Activated CD8-positive, alpha-beta memory T cell treated with anti-CD3 and anti-CD28 coated beads, Interleukin-2, amount 10 ng/mL, durations not matched to agents 7 days and 5 days (primary cell): Measurements from ENCODE around the gene N4BP2L1. TPM values are rescaled to one million over a fixed set of nuclear protein-coding genes. Genes with fewer than 3 reads are reported as not detected.

ENCODE experiments used
- ATAC-seq: fragments of 150-1000 bp; cut with Tn5 transposase; one replicate; pipeline ENCODE4 v1.10.0; 2021; ENCODE audit warnings: moderate library complexity
- CTCF ChIA-PET: fragments of 350-600 bp; sonication (Branson Sonifier 250); formaldehyde crosslinking; loops from one replicate; lab custom pipeline; 2021; ENCODE audit warnings: antibody characterized with exemption; lab: Charles Lee
- DNase-seq: peaks from one replicate; pipeline ENCODE4 v3.0.0-alpha.2; 2020
- H3K27ac Mint-ChIP-seq: one replicate; pipeline ENCODE4 v1.8.0; 2021; ENCODE audit warnings: mild to moderate bottlenecking, mixed read lengths
- H3K27me3 Mint-ChIP-seq: one replicate; pipeline ENCODE4 v1.8.0; 2021; ENCODE audit warnings: mixed read lengths
- H3K36me3 Mint-ChIP-seq: one replicate; pipeline ENCODE4 v1.8.0; 2021; ENCODE audit warnings: mild to moderate bottlenecking, mixed read lengths
- H3K4me1 Mint-ChIP-seq: one replicate; pipeline ENCODE4 v1.8.0; 2021; ENCODE audit warnings: mixed read lengths
- H3K4me3 Mint-ChIP-seq: one replicate; pipeline ENCODE4 v1.8.0; 2021; ENCODE audit warnings: mild to moderate bottlenecking, moderate library complexity, mixed read lengths
- H3K9me3 Mint-ChIP-seq: one replicate; pipeline ENCODE4 v1.8.0; 2022; ENCODE audit warnings: low read depth, mixed read lengths
- total RNA-seq, 2 experiments: library from RNA; stranded (reverse); gene quantifications; one replicate each; pipeline ENCODE4 v1.2.3, GENCODE V29; 2021

Gene N4BP2L1
- total RNA-seq, 2 experiments from 2014 or later = 24.8 to 29.7 TPM

DNA sequence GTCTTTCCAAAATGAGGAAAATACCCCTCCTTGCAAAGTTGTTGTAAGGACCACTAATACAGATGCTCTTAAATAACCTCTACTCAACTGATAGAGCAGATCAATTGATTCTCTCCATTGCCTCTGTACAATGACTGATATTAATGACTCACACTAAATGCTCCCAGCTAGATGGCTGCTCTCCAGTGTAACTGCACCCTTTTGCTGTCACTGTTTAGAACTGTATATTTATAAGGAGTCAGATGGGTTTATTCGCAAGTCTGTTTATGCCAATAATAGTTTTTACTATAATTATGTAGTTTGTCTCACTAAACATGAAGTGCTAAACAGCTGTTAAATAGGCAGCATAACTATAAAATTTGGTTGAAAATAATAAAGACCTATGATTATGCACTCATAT is 21.0 kb upstream of the N4BP2L1 start:
- H3K27ac Mint-ChIP-seq = no peak overlapping the region
- ATAC-seq (no peak), DNase-seq (no peak)
- no peaks in the 10 kb centered on the region for H3K27me3 Mint-ChIP-seq
- no peak overlapping the region for H3K4me3 Mint-ChIP-seq
- H3K36me3 Mint-ChIP-seq = peaks cover 7% of the 10 kb centered on the region
- H3K9me3 Mint-ChIP-seq = no peaks in the 10 kb centered on the region
- H3K4me1 Mint-ChIP-seq = peaks cover 12% of the 10 kb centered on the region
- CTCF ChIA-PET = interaction anchor here (1.2 kb wide), 1 partner anchor 18 kb away, joined by 3 read pairs; no protein-coding TSS in a partner anchor

DNA sequence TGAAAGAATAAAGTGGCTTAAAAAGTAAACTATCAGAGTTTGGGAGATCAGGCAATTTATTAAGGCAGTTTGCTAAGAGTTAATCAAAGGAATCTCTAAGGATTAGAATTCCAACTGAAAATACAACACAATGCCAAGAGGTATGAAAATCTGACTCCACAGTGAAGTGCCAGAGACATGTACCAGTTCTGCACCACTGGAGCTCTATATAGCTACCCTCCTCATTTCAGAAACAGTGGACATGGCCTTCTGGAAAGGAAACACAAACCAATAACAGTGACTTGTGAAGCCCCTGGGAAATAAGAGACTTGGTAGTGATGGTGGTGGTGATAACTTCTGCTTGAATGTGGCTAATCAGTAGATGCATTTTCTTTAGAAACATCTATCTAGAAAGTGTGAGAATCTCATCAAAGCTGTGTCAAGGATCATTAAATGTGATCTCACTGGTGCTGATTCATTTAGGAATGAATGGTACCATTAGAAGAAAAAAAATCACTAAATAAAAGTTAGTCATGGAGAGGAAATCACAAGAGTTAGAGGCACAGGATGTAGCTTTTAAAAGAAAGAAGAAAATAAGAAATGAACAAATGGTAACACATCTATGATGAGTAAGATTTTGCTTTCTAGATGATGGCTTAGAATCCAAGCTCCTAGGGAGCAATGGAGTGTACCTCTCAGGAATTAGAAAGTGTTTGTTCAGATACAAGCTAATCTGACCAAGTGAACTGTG is 20.1 kb upstream of the N4BP2L1 start:
- peak; percentile 36 for ATAC-seq
- Mint-ChIP-seq H3K36me3 (peaks cover 4% of the 10 kb centered on the region), H3K27me3 (no peaks in the 10 kb centered on the region), H3K4me1 (peaks cover 13% of the 10 kb centered on the region), H3K4me3 (no peak overlapping the region), H3K27ac (peak overlapping the region; percentile 4), H3K9me3 (no peaks in the 10 kb centered on the region)
- CTCF ChIA-PET = interaction anchor here (1.2 to 1.6 kb wide), 2 partner anchors 19 to 67 kb away, joined by 3 to 5 read pairs; no protein-coding TSS in a partner anchor
- DNase-seq = no peak

- H3K4me3 Mint-ChIP-seq = no peak overlapping the region
- DNase-seq (no peak), ATAC-seq (no peak)
- no peaks in the 10 kb centered on the region for H3K9me3 Mint-ChIP-seq
- no peaks in the 10 kb centered on the region for H3K27me3 Mint-ChIP-seq
- H3K4me1 Mint-ChIP-seq = peaks cover 16% of the 10 kb centered on the region
- H3K36me3 Mint-ChIP-seq = peaks cover 4% of the 10 kb centered on the region
- CTCF ChIA-PET = interaction anchor here (1.6 kb wide), 1 partner anchor 66 kb away, joined by 5 read pairs; no protein-coding TSS in a partner anchor
- peak overlapping the region; percentile 12 for H3K27ac Mint-ChIP-seq
Measured at GRCh38 chr13:32446773-32447465, 19.0 kb upstream of the N4BP2L1 start.

DNA sequence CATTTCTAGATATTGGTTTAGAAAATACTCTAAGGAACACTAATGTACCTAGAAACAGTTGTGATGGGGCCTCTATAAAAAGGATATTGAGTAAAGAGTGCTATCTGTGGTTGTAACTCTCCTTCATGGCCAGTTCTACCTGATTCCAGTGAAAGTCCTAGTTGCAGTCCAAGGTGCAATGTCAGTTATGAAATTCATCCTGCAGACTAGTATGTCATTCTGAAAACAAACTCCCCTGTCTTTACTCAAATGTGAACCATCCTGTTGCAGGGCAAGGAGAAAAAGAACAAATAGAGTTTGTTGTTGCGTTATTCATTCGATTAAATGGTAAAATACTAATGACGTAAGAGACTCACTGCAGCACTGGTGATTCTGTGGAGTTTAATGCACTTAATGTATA is 18.3 kb upstream of the N4BP2L1 start:
- DNase-seq (no peak), ATAC-seq (no peak)
- H3K4me3 Mint-ChIP-seq = no peak overlapping the region
- CTCF ChIA-PET = no interaction called here
- H3K36me3 Mint-ChIP-seq = peaks cover 3% of the 10 kb centered on the region
- H3K9me3 Mint-ChIP-seq = no peaks in the 10 kb centered on the region
- no peak overlapping the region for H3K27ac Mint-ChIP-seq
- H3K27me3 Mint-ChIP-seq = no peaks in the 10 kb centered on the region
- peaks cover 16% of the 10 kb centered on the region for H3K4me1 Mint-ChIP-seq

- H3K27ac Mint-ChIP-seq = no peak overlapping the region
- peaks cover 16% of the 10 kb centered on the region for H3K4me1 Mint-ChIP-seq
- CTCF ChIA-PET = interaction anchor here (0.9 to 1.4 kb wide), 3 partner anchors 135 to 423 kb away, joined by 3 read pairs; no protein-coding TSS in a partner anchor
- no peaks in the 10 kb centered on the region for H3K36me3 Mint-ChIP-seq
- H3K4me3 Mint-ChIP-seq = no peak overlapping the region
- DNase-seq = no peak
- ATAC-seq = no peak
- no peaks in the 10 kb centered on the region for H3K27me3 Mint-ChIP-seq
- no peaks in the 10 kb centered on the region for H3K9me3 Mint-ChIP-seq
Measured at GRCh38 chr13:32445461-32445860, 17.5 kb upstream of the N4BP2L1 start.

- no peak overlapping the region for H3K27ac Mint-ChIP-seq
- no peaks in the 10 kb centered on the region for H3K36me3 Mint-ChIP-seq
- H3K9me3 Mint-ChIP-seq = no peaks in the 10 kb centered on the region
- ATAC-seq (peak; percentile 76), DNase-seq (peak; percentile 62)
- CTCF ChIA-PET = interaction anchor here (1.0 to 1.9 kb wide), 7 partner anchors 10 to 138 kb away, joined by 3 to 9 read pairs (median 5); partner anchors contain the start of genes BRCA2, N4BP2L1 and ZAR1L
- no peak overlapping the region for H3K4me3 Mint-ChIP-seq
- H3K27me3 Mint-ChIP-seq = no peaks in the 10 kb centered on the region
- peaks cover 7% of the 10 kb centered on the region for H3K4me1 Mint-ChIP-seq
Measured at GRCh38 chr13:32443111-32443510, 15.2 kb upstream of the N4BP2L1 start.

GRCh38 chr13:32438871-32439270 is 10.9 kb upstream of the N4BP2L1 start:
- Mint-ChIP-seq H3K36me3 (peaks cover 2% of the 10 kb centered on the region), H3K9me3 (no peaks in the 10 kb centered on the region), H3K27ac (no peak overlapping the region), H3K27me3 (no peaks in the 10 kb centered on the region), H3K4me1 (peaks cover 4% of the 10 kb centered on the region), H3K4me3 (no peak overlapping the region)
- no peak for DNase-seq
- ATAC-seq = no peak
- CTCF ChIA-PET = interaction anchor here (1.0 kb wide), 1 partner anchor 11 kb away, joined by 4 read pairs; the partner anchor contains the start of gene N4BP2L1

GRCh38 chr13:32432856-32433255 is 4.9 kb upstream of the N4BP2L1 start:
- Mint-ChIP-seq H3K9me3 (no peaks in the 10 kb centered on the region), H3K27ac (no peak overlapping the region), H3K27me3 (no peaks in the 10 kb centered on the region), H3K4me3 (no peak overlapping the region), H3K4me1 (peaks cover 14% of the 10 kb centered on the region), H3K36me3 (peaks cover 2% of the 10 kb centered on the region)
- no peak for DNase-seq
- CTCF ChIA-PET = interaction anchor here (1.0 kb wide), 1 partner anchor 34 kb away, joined by 5 read pairs; no protein-coding TSS in a partner anchor
- ATAC-seq = no peak

GRCh38 chr13:32431361-32431760 is 3.4 kb upstream of the N4BP2L1 start:
- Mint-ChIP-seq H3K27ac (no peak overlapping the region), H3K9me3 (no peaks in the 10 kb centered on the region), H3K4me1 (peaks cover 14% of the 10 kb centered on the region), H3K27me3 (no peaks in the 10 kb centered on the region), H3K4me3 (no peak overlapping the region), H3K36me3 (peaks cover 5% of the 10 kb centered on the region)
- CTCF ChIA-PET = no interaction called here
- no peak for ATAC-seq
- DNase-seq = no peak

- CTCF ChIA-PET = interaction anchor here (1.1 kb wide), 1 partner anchor 51 kb away, joined by 3 read pairs; no protein-coding TSS in a partner anchor
- peak overlapping the region; percentile 48 for H3K27ac Mint-ChIP-seq
Measured at GRCh38 chr13:32430018-32430747, 2.3 kb upstream of the N4BP2L1 start.

DNA sequence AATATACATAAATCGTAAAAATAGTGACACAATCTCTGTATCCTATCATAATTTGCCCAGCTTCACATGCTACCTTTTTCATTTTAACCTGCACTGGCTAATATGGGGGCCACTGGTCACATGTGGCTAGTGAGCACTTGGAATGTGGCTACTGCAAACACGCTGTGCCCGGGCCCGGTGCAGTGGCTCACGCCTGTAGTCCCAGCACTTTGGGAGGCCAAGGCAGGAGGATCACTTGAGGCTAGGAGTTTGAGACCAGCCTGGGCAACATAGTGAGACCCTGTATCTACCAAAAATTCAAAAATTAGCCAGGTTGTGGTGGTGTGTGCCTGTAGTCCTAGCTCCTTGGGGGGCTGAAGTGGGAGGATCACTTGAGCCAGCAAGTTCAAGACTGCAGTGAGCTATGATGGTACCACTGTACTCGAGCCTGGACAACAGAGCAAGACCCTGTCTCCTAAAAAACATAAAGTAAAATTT is 1.5 kb upstream of the N4BP2L1 start:
- Mint-ChIP-seq H3K27ac (no peak overlapping the region), H3K36me3 (peaks cover 17% of the 10 kb centered on the region), H3K4me1 (peaks cover 26% of the 10 kb centered on the region), H3K4me3 (no peak overlapping the region), H3K27me3 (no peaks in the 10 kb centered on the region), H3K9me3 (no peaks in the 10 kb centered on the region)
- CTCF ChIA-PET = interaction anchor here (0.6 to 2.0 kb wide), 3 partner anchors 13 to 50 kb away, joined by 3 to 6 read pairs (median 3); no protein-coding TSS in a partner anchor
- no peak for DNase-seq
- ATAC-seq = no peak

More at GRCh38 chr13:32430018-32430747, 2.3 kb upstream of the N4BP2L1 start:
- H3K9me3 Mint-ChIP-seq = no peaks in the 10 kb centered on the region
- no peaks in the 10 kb centered on the region for H3K27me3 Mint-ChIP-seq
- ATAC-seq (no peak), DNase-seq (no peak)
- H3K4me3 Mint-ChIP-seq = no peak overlapping the region
- H3K36me3 Mint-ChIP-seq = peaks cover 14% of the 10 kb centered on the region
- peaks cover 23% of the 10 kb centered on the region for H3K4me1 Mint-ChIP-seq

GRCh38 chr13:32428581-32429432 is 877 bp upstream of the N4BP2L1 start:
- DNase-seq = no peak
- ATAC-seq = no peak
- peaks cover 30% of the 10 kb centered on the region for H3K4me1 Mint-ChIP-seq
- CTCF ChIA-PET = interaction anchor here (0.6 to 2.0 kb wide), 7 partner anchors 11 to 182 kb away, joined by 3 to 6 read pairs (median 3); no protein-coding TSS in a partner anchor
- peak overlapping the region; percentile 97 for H3K4me3 Mint-ChIP-seq
- peaks cover 23% of the 10 kb centered on the region for H3K36me3 Mint-ChIP-seq
- H3K27me3 Mint-ChIP-seq = no peaks in the 10 kb centered on the region
- H3K27ac Mint-ChIP-seq = peak overlapping the region; percentile 93
- no peaks in the 10 kb centered on the region for H3K9me3 Mint-ChIP-seq
